ENCODE results near the gene ARHGAP26.

The ARHGAP26 gene

GRCh38 chr5:143208365-143208641 lies 438.1 kb downstream of the ARHGAP26 start:
- TF ChIP-seq CTCF (IDR thresholded peaks at IDR 0.05; ENCODE audit: borderline replicate concordance, insufficient read depth, low read depth, low read length): no peak
- H3K4me3 ChIP-seq (ENCODE audit: low read depth, low read length): no peak overlapping the region

- peak; percentile 48 for TF ChIP-seq CTCF (IDR thresholded peaks at IDR 0.05; ENCODE audit: borderline replicate concordance, insufficient read depth, low read depth, low read length)
- H3K4me3 ChIP-seq (ENCODE audit: low read depth, low read length): no peak overlapping the region
Measured at GRCh38 chr5:143208781-143209510, 438.8 kb downstream of the ARHGAP26 start.

- H3K4me3 ChIP-seq (ENCODE audit: low read depth, low read length): no peak overlapping the region
- TF ChIP-seq CTCF (IDR thresholded peaks at IDR 0.05; ENCODE audit: borderline replicate concordance, insufficient read depth, low read depth, low read length): no peak
Measured at GRCh38 chr5:143209881-143210395, 439.8 kb downstream of the ARHGAP26 start.

- H3K4me3 ChIP-seq (ENCODE audit: low read depth, low read length): no peak overlapping the region
Measured at GRCh38 chr5:143210576-143210975, 440.4 kb downstream of the ARHGAP26 start.

GRCh38 chr5:143212261-143212660 lies 442.1 kb downstream of the ARHGAP26 start:
- H3K4me3 ChIP-seq (ENCODE audit: low read depth, low read length): no peak overlapping the region
- no peak for TF ChIP-seq CTCF (IDR thresholded peaks at IDR 0.05; ENCODE audit: borderline replicate concordance, insufficient read depth, low read depth, low read length)

More at GRCh38 chr5:143210576-143210975, 440.4 kb downstream of the ARHGAP26 start:
- no peak for TF ChIP-seq CTCF (IDR thresholded peaks at IDR 0.05; ENCODE audit: borderline replicate concordance, insufficient read depth, low read depth, low read length)

GRCh38 chr5:143213231-143213850 lies 443.2 kb downstream of the ARHGAP26 start:
- no peak overlapping the region for H3K4me3 ChIP-seq (ENCODE audit: low read depth, low read length)
- no peak for TF ChIP-seq CTCF (IDR thresholded peaks at IDR 0.05; ENCODE audit: borderline replicate concordance, insufficient read depth, low read depth, low read length)

GRCh38 chr5:143213851-143214363 lies 443.7 kb downstream of the ARHGAP26 start:
- peak; percentile 16; the same call in 1 of the 2 replicates for TF ChIP-seq CTCF (IDR thresholded peaks at IDR 0.05; ENCODE audit: borderline replicate concordance, insufficient read depth, low read depth, low read length)
- no peak overlapping the region for H3K4me3 ChIP-seq (ENCODE audit: low read depth, low read length)
